SK-N-MC (cell line): ENCODE results near the gene GFOD1.
"Not testable (repeated sequence)": the region's sequence is repeated elsewhere in the genome, so short reads cannot be mapped to it uniquely, and the experiment has no call there.

Source experiments
- DNase-seq: peaks from one replicate; pipeline ENCODE4 v3.0.0-alpha.2; 2011; ENCODE audit warnings: low read depth, low spot score
- H3K27ac ChIP-seq: fragments of 200-600 bp; sonication (generic); 2 replicates; pipeline ENCODE4 v1.5.1; 2016; ENCODE audit warnings: mixed run types
- H3K36me3 ChIP-seq: fragments of 200-600 bp; sonication (generic); 2 replicates; pipeline ENCODE4 v1.6.1; 2017; ENCODE audit warnings: antibody characterized with exemption, low read length, mixed read lengths; ENCODE audit not compliant: insufficient read depth
- H3K4me3 ChIP-seq: fragments of 200-600 bp; sonication (generic); 2 replicates; pipeline ENCODE4 v1.5.1; 2016
- H3K9ac ChIP-seq: fragments of 200-600 bp; sonication (generic); 2 replicates; pipeline ENCODE4 v1.8.0; 2017; ENCODE audit warnings: mixed run types, mixed read lengths; ENCODE audit not compliant: insufficient read length
- H3K9me3 ChIP-seq: fragments of 200-600 bp; sonication (generic); 2 replicates; pipeline ENCODE4 v1.6.1; 2017; ENCODE audit warnings: low read depth, mild to moderate bottlenecking, antibody characterized with exemption, low read length, moderate library complexity, mixed read lengths
- EZH2 ChIP-seq: fragments of 200-600 bp; sonication (generic); IDR thresholded peaks from one replicate; pipeline ENCODE4 v1.6.1; 2017; ENCODE audit warnings: antibody characterized with exemption
- FOXP2 ChIP-seq: optimal IDR thresholded peaks from 2 replicates; pipeline ENCODE3; 2011; ENCODE audit warnings: mild to moderate bottlenecking, moderate library complexity; ENCODE audit not compliant: insufficient read depth; ENCODE audit errors: extremely low read length, control extremely low read depth
- POLR2AphosphoS5 ChIP-seq: IDR thresholded peaks from 2 replicates; pipeline ENCODE4 v1.6.1; 2012; ENCODE audit warnings: mild to moderate bottlenecking, low read depth, low read length, borderline replicate concordance

The GFOD1 gene

DNA sequence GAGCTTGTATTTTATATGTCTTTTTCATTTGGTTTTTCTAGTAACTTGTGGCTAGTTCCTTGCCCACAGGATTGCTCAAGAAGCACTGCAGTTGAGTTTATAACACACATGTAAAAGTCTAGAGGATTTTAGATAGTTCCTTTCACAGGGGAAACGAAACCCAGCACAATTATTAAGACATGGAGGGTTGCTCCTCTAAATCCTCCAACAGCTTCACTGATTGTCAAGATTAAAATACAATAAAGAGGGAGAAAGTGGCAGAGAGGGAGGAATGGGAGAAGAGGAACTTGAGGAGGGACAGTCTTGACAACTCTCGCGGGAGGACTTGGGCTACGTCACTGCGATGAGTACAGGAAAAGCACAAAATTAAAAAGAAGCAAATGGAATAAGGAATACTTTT lies 149.4 kb downstream of the GFOD1 start:
- Histone ChIP-seq H3K9me3 (no peaks in the 10 kb centered on the region), H3K9ac (no peak overlapping the region), H3K27ac (peak overlapping the region; percentile 3; the same call in 1 of the 2 replicates), H3K4me3 (no peak overlapping the region), H3K36me3 (no peaks in the 10 kb centered on the region)
- TF ChIP-seq POLR2AphosphoS5 (no peak), FOXP2 (no peak)
- no peak for DNase-seq

DNA sequence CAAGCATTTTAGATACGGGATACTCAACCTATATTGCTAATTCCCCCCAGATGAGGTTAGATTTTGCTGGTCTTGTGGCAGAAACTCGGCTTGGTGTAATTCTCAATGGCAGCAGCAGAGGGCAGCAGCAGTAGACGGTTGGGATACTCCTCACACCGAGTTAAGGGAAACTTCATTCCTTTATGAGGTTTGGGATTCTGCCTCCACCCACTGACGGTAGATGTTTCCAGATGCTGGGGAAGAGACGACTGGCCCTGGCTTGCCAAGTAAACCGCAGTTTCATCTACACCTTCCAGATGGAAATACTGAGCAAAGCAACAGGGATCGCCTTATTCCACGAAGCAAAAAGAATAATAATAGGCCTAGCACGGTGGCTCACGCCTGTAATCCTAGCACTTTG lies 150.8 kb downstream of the GFOD1 start:
- Histone ChIP-seq H3K9ac (no peak overlapping the region), H3K27ac (no peak overlapping the region), H3K4me3 (no peak overlapping the region), H3K36me3 (no peaks in the 10 kb centered on the region), H3K9me3 (no peaks in the 10 kb centered on the region)
- TF ChIP-seq POLR2AphosphoS5 (no peak), FOXP2 (peak; percentile 44), EZH2 (no peak)
- DNase-seq, result peak; percentile 84

DNA sequence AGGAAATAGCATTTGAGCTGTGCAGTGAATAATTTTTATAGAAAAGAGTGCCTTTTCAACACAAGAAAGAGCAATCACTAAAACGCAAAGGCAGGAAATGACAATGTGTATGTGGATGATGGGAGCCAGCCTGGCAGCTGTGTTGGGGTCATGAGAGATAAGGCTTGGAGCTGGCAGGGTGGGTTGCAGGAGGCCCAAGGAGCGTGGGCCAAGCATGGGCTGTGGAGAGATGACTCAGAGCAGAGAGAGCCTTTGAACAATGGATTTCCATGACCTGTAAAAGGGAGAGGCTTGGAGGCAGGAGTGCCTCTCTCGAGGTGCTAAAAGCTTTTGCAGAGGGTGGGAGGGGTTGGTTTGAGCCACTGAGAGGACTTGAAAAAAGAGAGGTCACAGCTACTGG lies 152.4 kb downstream of the GFOD1 start:
- no peaks in the 10 kb centered on the region for H3K36me3 ChIP-seq
- no peak for DNase-seq
- no peaks in the 10 kb centered on the region for H3K9me3 ChIP-seq
- H3K27ac ChIP-seq, result no peak overlapping the region
- no peak overlapping the region for H3K4me3 ChIP-seq
- no peak overlapping the region for H3K9ac ChIP-seq
- no peak for TF ChIP-seq FOXP2

DNA sequence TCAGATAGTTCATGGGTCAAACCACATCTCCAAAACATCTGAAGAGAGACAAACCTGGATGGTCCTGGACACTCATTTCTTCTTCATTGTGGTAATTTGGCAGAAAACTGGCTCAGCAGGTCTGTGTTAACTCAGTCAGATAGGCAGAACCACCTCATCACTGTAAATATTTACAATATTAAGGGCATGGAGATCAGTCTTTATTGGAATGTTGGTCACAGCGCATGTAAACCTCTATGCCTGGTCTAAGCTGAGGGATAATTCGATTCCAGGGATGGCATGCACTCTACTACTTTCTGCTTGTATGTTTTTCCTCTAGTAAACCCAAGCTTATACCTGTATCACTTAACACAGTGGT lies 155.1 kb downstream of the GFOD1 start:
- no peaks in the 10 kb centered on the region for H3K36me3 ChIP-seq
- DNase-seq, result no peak
- H3K27ac ChIP-seq, result no peak overlapping the region
- H3K4me3 ChIP-seq, result no peak overlapping the region
- no peak overlapping the region for H3K9ac ChIP-seq
- no peaks in the 10 kb centered on the region for H3K9me3 ChIP-seq
- TF ChIP-seq FOXP2, result no peak
- no peak for TF ChIP-seq EZH2
- TF ChIP-seq POLR2AphosphoS5, result no peak

DNA sequence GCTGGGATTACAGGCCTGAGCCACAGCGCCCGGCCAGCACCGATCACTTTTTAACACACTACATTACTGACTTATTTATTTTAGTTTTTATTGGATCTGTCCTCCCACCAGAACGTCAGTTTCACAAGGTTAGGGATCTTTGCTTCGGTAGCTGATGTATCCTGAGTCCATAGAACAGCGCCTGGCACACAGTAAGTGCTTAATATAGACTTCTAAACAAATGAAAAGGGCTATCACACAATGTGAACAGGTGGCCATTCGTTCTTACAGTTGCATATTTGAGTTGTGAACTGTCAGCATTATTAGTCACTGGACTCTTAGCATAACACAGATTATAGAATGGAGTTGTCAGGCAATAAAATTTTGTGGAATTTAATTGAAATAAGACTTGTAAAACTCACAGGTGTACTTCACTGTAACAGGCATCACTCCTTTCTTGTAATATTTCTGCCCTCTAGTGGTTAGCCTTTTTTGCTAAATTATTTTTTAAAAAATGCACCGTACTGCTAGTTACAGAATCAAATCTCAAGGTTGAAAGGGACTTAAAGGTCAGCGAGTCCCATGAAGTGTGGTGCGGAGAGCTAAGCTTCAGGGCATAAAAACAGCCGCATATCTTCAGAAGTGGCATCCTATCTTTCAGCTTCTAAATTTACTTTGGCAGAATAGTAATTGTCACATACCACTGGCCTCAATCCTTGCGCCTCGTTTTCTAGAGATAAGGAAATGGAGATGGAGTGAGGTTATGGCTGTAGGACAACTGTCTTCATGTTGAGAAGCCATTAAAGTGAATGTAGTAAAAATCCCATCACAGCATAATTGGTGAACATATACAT lies 155.7 kb downstream of the GFOD1 start:
- Histone ChIP-seq H3K27ac (no peak overlapping the region), H3K4me3 (no peak overlapping the region), H3K9ac (no peak overlapping the region), H3K36me3 (no peaks in the 10 kb centered on the region), H3K9me3 (no peaks in the 10 kb centered on the region)
- TF ChIP-seq FOXP2 (no peak), EZH2 (no peak), POLR2AphosphoS5 (no peak)
- DNase-seq, result no peak

- H3K27ac ChIP-seq, result no peak overlapping the region
- no peak for TF ChIP-seq EZH2
- peak overlapping the region; percentile 90 for H3K9ac ChIP-seq
- no peak for DNase-seq
- peaks cover 16% of the 10 kb centered on the region for H3K36me3 ChIP-seq
- H3K9me3 ChIP-seq, result no peaks in the 10 kb centered on the region
- peak overlapping the region; percentile 91 for H3K4me3 ChIP-seq
These were observed 158.6 kb downstream of the GFOD1 start for GRCh38 chr6:13328875-13329183.

- DNase-seq, result no peak
- TF ChIP-seq POLR2AphosphoS5, result peak; percentile 95
- no peak for TF ChIP-seq EZH2
- TF ChIP-seq FOXP2, result no peak
- Histone ChIP-seq H3K4me3 (peak within 1 kb of the TSS; percentile 91), H3K9me3 (no peaks in the 10 kb centered on the region), H3K36me3 (peaks cover 21% of the 10 kb centered on the region), H3K9ac (peak within 1 kb of the TSS; percentile 90), H3K27ac (peak within 1 kb of the TSS; percentile 34; the same call in 1 of the 2 replicates)
These were observed 159.1 kb downstream of the GFOD1 start, which contains the start of gene TBC1D7 for GRCh38 chr6:13328076-13328874. TSS of gene TBC1D7 (minus strand) at chr6:13328537. CDS start at chr6:13326898, 1,639 bp downstream.

- peaks cover 22% of the 10 kb centered on the region for H3K36me3 ChIP-seq
- H3K27ac ChIP-seq, result peak overlapping the region; percentile 34; the same call in 1 of the 2 replicates
- no peak for TF ChIP-seq POLR2AphosphoS5
- TF ChIP-seq FOXP2, result no peak
- no peak for TF ChIP-seq EZH2
These were observed 159.7 kb downstream of the GFOD1 start for GRCh38 chr6:13327691-13328075.

DNA sequence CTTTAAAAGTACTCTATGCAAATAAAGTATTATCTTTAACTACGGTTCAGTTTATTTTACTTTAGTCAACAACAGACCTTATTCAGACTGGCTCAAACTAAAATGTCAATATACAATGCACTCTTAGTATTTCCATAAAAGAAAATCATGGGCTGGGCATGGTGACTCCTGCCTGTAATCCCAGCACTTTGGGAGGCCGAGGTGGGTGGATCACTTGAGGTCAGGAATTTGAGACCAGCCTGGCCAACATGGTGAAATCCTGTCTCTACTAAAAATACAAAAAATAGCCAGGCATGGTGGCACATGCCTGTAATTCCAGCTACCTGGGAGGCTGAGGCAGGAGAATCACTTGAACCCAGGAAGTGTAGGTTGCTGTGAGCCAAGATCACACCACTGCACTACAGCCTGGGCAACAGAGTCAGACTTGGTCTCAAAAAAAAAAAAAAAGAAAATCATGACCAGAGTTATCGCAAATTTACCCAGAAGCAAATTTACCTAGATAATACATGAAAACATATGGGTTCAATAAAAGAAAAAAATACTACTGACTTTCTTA lies 161.3 kb downstream of the GFOD1 start:
- not testable (repeated sequence) for H3K9ac ChIP-seq, H3K27ac ChIP-seq, H3K9me3 ChIP-seq, DNase-seq, H3K4me3 ChIP-seq
- peaks cover 37% of the 10 kb centered on the region for H3K36me3 ChIP-seq

More at GRCh38 chr6:13327691-13328075, 159.7 kb downstream of the GFOD1 start:
- H3K4me3 ChIP-seq, result peak overlapping the region; percentile 91
- no peaks in the 10 kb centered on the region for H3K9me3 ChIP-seq
- H3K9ac ChIP-seq, result peak overlapping the region; percentile 90
- DNase-seq, result no peak
